K562 (cell line): ENCODE measurements around the gene SLC38A1. TPM values are rescaled to one million over a fixed set of nuclear protein-coding genes. Genes with fewer than 3 reads are reported as not detected.

Source experiments
- ATAC-seq: fragments of 200-7000 bp; cut with Tn5 transposase; 3 replicates; pipeline ENCODE4 v1.9.1; 2020; ENCODE audit warnings: moderate library complexity
- BruUV-seq: library from RNA; stranded (reverse); fragments of 400-500 nt; replicated peaks from 2 replicates; lab custom pipeline; 2021; lab: Mats Ljungman, UMichigan
- CTCF ChIA-PET: fragments of 300-600 bp; formaldehyde crosslinking; extraction: SDS; loops from one replicate; lab custom pipeline; 2021; ENCODE audit warnings: low intra/inter-chr PET ratio; lab: Yijun Ruan, JAX
- POLR2A ChIA-PET: fragments of 300-600, 350-650 bp; sonication (Branson Sonifier 250); formaldehyde crosslinking; extraction: SDS; loops from one replicate; lab custom pipeline; 2021; ENCODE audit warnings: antibody characterized with exemption, inconsistent platforms; lab: Yijun Ruan, JAX
- DNase-seq, 4 experiments: peaks; one replicate each; pipeline versions ENCODE4 v3.0.0 to v3.0.0-alpha.2; 2011 to 2018; ENCODE audit warnings: low spot score in 3 of 4, mixed read lengths in 3 of 4; ENCODE audit errors: extremely low read depth in 1 of 4
- FAIRE-seq: peaks from 2 replicates; lab custom pipeline; 2011; peaks lifted over from hg19 to GRCh38; lab: Jason Lieb, UNC
- H2AFZ ChIP-seq: 2 replicates; pipeline ENCODE4 v1.6.0; 2011; ENCODE audit warnings: low read depth, low read length, control low read depth, inconsistent platforms
- H3K27ac ChIP-seq: fragments of 200-600 bp; 3 replicates; pipeline ENCODE4 v1.8.0; 2011; ENCODE audit warnings: low read depth, mild to moderate bottlenecking, control low read depth, inconsistent platforms, low read length, moderate library complexity, mixed read lengths; ENCODE audit errors: extremely low read depth
- H3K27me3 ChIP-seq, 2 experiments: fragments of 300-600 bp in 1 of 2; 2 replicates in 1 of 2; 3 replicates in 1 of 2; pipeline versions ENCODE4 v1.6.0 to v1.8.0; 2011; ENCODE audit warnings: inconsistent platforms in 2 of 2, low read length in 2 of 2, mild to moderate bottlenecking in 1 of 2, mixed read lengths in 1 of 2, moderate library complexity in 1 of 2; ENCODE audit not compliant: control insufficient read depth in 2 of 2, insufficient read depth in 2 of 2
- H3K36me3 ChIP-seq: fragments of 300-600 bp; 3 replicates; pipeline ENCODE4 v1.8.0; 2011; ENCODE audit warnings: mild to moderate bottlenecking, low read length, inconsistent platforms; ENCODE audit not compliant: control insufficient read depth, insufficient read depth
- H3K4me1 ChIP-seq, 2 experiments: fragments of 200-600 bp in 1 of 2; replicated peaks in 1 of 2; 2 replicates in 1 of 2; 3 replicates in 1 of 2; pipeline versions ENCODE4 v1.5.1 to v1.8.0; 2011; ENCODE audit warnings: inconsistent platforms in 2 of 2, low read length in 2 of 2, mild to moderate bottlenecking in 1 of 2, mixed read lengths in 1 of 2, moderate library complexity in 1 of 2; ENCODE audit not compliant: control insufficient read depth in 2 of 2, insufficient read depth in 2 of 2
- H3K4me2 ChIP-seq: 2 replicates; pipeline ENCODE4 v1.6.1; 2011; ENCODE audit warnings: low read length, control low read depth, inconsistent platforms, mixed read lengths; ENCODE audit not compliant: insufficient read depth
- H3K4me3 ChIP-seq: fragments of 200-600 bp; sonication (generic), shearing (Covaris generic); 2 replicates; pipeline ENCODE4 v1.5.1; 2016; ENCODE audit warnings: control low read depth, inconsistent platforms
- H3K79me2 ChIP-seq: fragments of 200-600 bp; 3 replicates; pipeline ENCODE4 v1.8.0; 2011; ENCODE audit warnings: low read length, inconsistent platforms; ENCODE audit not compliant: control insufficient read depth, insufficient read depth
- H3K9ac ChIP-seq, 2 experiments: 2 replicates each; pipeline versions ENCODE4 v1.6.0 to v1.6.1; 2011; ENCODE audit warnings: low read depth in 2 of 2, low read length in 2 of 2, control low read depth in 1 of 2, inconsistent platforms in 1 of 2, mild to moderate bottlenecking in 1 of 2, mixed read lengths in 1 of 2; ENCODE audit not compliant: insufficient read depth in 1 of 2
- H3K9me1 ChIP-seq: one replicate; pipeline ENCODE4 v1.6.0; 2011; ENCODE audit warnings: inconsistent platforms, mild to moderate bottlenecking, low read length, moderate library complexity; ENCODE audit not compliant: control insufficient read depth, insufficient read depth
- H3K9me3 ChIP-seq: replicated peaks from 2 replicates; pipeline ENCODE4 v1.5.1; 2011; ENCODE audit warnings: low read depth, low read length, inconsistent platforms; ENCODE audit not compliant: control insufficient read depth, insufficient read depth
- H4K20me1 ChIP-seq: replicated peaks from 2 replicates; pipeline ENCODE4 v1.6.1; 2011; ENCODE audit warnings: low read length, inconsistent platforms, mixed read lengths; ENCODE audit not compliant: control insufficient read depth, insufficient read depth
- EWSR1 ChIP-seq: fragments of 450-650 bp; IDR thresholded peaks from 2 replicates; pipeline ENCODE4 v1.6.1; 2018; ENCODE audit warnings: borderline replicate concordance, mild to moderate bottlenecking, low read depth, moderate library complexity; ENCODE audit not compliant: partially characterized antibody
- POLR2AphosphoS2 ChIP-seq: IDR thresholded peaks from 2 replicates; pipeline ENCODE4 v1.6.1; 2012; ENCODE audit warnings: low read length, improper control_type of control experiment
- PRPF4 ChIP-seq: fragments of 200-400 bp; formaldehyde crosslinking; IDR thresholded peaks from one replicate; pipeline ENCODE4 v1.6.1; 2017; ENCODE audit warnings: low read length, low read depth, mild to moderate bottlenecking; ENCODE audit not compliant: insufficient read depth, poor library complexity, severe bottlenecking
- SP1 ChIP-seq: sonication (generic); formaldehyde crosslinking; IDR thresholded peaks from 2 replicates; pipeline ENCODE4 v1.8.1; 2022; ENCODE audit warnings: mild to moderate bottlenecking, missing genetic modification reagents
- SRSF9 ChIP-seq: fragments of 200-400 bp; formaldehyde crosslinking; IDR thresholded peaks from 2 replicates; pipeline ENCODE4 v1.6.1; 2017; ENCODE audit warnings: low read depth, low read length, borderline replicate concordance
- ZNF124 ChIP-seq: sonication (generic); formaldehyde crosslinking; IDR thresholded peaks from 2 replicates; pipeline ENCODE4 v1.8.1; 2022; ENCODE audit warnings: missing genetic modification reagents
- ZNF3 ChIP-seq: fragments of 250-450 bp; sonication (Bioruptor Pico); IDR thresholded peaks from 2 replicates; pipeline ENCODE4 v1.5.0; 2021; ENCODE audit warnings: mild to moderate bottlenecking, moderate library complexity
- WGBS: fragments of 100-300 bp; shearing (Covaris generic); methylation state at CpG from one replicate; pipeline ENCODE4 v1.1.6; 2016; ENCODE audit warnings: low coverage, mixed read lengths; ENCODE audit not compliant: insufficient coverage; ENCODE audit errors: missing lambda C conversion rate; 5-methylcytosine and 5-hydroxymethylcytosine counted together
- in situ Hi-C: fragments of 300-500 bp; cut with MboI; formaldehyde crosslinking; loops from 4 replicates; pipeline ENCODE4 v1.15.0; 2018; ENCODE audit warnings: inconsistent platforms, mixed read lengths
- intact Hi-C: fragments of 100-400 bp; cut with micrococcal nuclease; formaldehyde crosslinking; loops from 2 replicates; pipeline ENCODE4 v1.14.2; 2022
- polyA plus RNA-seq, 8 experiments: library from polyadenylated mRNA; depleted of rRNA in 4 of 8; stranded (reverse) in 5 of 8; unstranded in 3 of 8; fragments of >200 nt; fragmentation: Nextera tagmentation in 2 of 8; fragmentation: Illumina TruSeq in 1 of 8; extraction: Ambion mirVana in 2 of 8; extraction: Trizol in 1 of 8; gene quantifications; 2 replicates each; pipeline versions ENCODE4 v1.2.1 to v1.2.3, GENCODE V29; 2011 to 2014; ENCODE audit warnings: inconsistent platforms in 1 of 8, missing spikeins in 1 of 8
- total RNA-seq, 7 experiments: library from RNA; depleted of rRNA in 6 of 7; stranded (reverse); fragments of >200 nt in 6 of 7; fragmentation: Illumina TruSeq in 2 of 7; extraction: Trizol in 2 of 7; gene quantifications; 2 replicates each; pipeline versions ENCODE4 v1.2.1 to v1.2.3, GENCODE V29; 2011 to 2021; ENCODE audit warnings: low replicate concordance in 1 of 7
- TF ChIP-seq, protein P1 (sequence below): fragments of 150-350 bp; conservative IDR thresholded peaks from 2 replicates; pipeline ENCODE4 v1.6.1; 2014; ENCODE audit warnings: low read length
- TF ChIP-seq, protein P2 (sequence below): sonication (generic); formaldehyde crosslinking; IDR thresholded peaks from 2 replicates; pipeline ENCODE4 v1.8.0; 2022; ENCODE audit warnings: mild to moderate bottlenecking, missing genetic modification reagents

The SLC38A1 gene
- total and polyA plus RNA-seq, 9 of the 15 experiments (the other 6 are each of a cell fraction or from before 2014, with no cell fraction given) = 51.9 to 112 (median 75.0) TPM

DNA sequence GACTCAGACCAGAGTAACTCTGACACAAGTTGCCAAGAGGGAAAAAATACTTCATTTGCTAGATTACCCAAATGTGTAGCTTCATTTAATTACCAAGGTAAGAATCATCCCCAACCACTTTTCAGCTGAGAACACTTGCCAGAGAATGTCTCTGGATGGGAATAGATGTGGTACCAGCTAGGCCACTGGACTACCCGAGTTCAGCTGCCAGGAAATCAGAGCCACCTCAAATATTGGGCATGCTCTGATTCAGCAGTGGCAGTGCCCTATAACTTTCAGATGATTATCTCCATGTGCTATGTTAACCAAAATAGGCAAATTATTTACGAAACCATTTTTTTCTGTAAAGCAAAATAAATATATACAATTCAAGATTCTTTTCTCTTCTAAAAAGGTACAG is 80.7 kb downstream of the SLC38A1 start:
- in situ Hi-C loops (no loop called here), intact Hi-C loops (no loop called here)
- Histone ChIP-seq H3K4me3 (no peak overlapping the region), H3K4me2 (no peak overlapping the region), H3K9me1 (no peaks in the 10 kb centered on the region), H3K36me3 (peaks cover 22% of the 10 kb centered on the region; the same call in 2 of the 3 replicates), H3K27ac (no peak overlapping the region), H3K9ac (no peak overlapping the region), H2AFZ (no peak overlapping the region)
- ATAC-seq (no peak), DNase-seq (no peak)
- no TSS peak for BruUV-seq
- ChIA-PET CTCF (interaction anchor here (0.6 kb wide), 1 partner anchor 177 kb away, joined by 4 read pairs; no protein-coding TSS in a partner anchor), POLR2A (interaction anchor here (0.6 to 0.7 kb wide), 2 partner anchors 23 to 462 kb away, joined by 3 to 5 read pairs; no protein-coding TSS in a partner anchor)
- no peak for TF ChIP-seq ZNF124
- TF ChIP-seq SRSF9 = no peak
- no peak for TF ChIP-seq PRPF4
- TF ChIP-seq, protein P1, sequence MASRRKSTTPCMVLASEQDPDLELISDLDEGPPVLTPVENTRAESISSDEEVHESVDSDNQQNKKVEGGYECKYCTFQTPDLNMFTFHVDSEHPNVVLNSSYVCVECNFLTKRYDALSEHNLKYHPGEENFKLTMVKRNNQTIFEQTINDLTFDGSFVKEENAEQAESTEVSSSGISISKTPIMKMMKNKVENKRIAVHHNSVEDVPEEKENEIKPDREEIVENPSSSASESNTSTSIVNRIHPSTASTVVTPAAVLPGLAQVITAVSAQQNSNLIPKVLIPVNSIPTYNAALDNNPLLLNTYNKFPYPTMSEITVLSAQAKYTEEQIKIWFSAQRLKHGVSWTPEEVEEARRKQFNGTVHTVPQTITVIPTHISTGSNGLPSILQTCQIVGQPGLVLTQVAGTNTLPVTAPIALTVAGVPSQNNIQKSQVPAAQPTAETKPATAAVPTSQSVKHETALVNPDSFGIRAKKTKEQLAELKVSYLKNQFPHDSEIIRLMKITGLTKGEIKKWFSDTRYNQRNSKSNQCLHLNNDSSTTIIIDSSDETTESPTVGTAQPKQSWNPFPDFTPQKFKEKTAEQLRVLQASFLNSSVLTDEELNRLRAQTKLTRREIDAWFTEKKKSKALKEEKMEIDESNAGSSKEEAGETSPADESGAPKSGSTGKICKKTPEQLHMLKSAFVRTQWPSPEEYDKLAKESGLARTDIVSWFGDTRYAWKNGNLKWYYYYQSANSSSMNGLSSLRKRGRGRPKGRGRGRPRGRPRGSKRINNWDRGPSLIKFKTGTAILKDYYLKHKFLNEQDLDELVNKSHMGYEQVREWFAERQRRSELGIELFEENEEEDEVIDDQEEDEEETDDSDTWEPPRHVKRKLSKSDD = no peak
- TF ChIP-seq EWSR1 = no peak
- TF ChIP-seq POLR2AphosphoS2 = no peak
- no peak for TF ChIP-seq SP1
- no peak for TF ChIP-seq ZNF3 (CRISPR knock-in tag)
- TF ChIP-seq, protein P2, sequence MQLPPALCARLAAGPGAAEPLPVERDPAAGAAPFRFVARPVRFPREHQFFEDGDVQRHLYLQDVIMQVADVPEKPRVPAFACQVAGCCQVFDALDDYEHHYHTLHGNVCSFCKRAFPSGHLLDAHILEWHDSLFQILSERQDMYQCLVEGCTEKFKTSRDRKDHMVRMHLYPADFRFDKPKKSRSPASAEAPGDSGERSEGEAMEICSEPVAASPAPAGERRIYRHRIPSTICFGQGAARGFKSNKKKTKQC (CRISPR knock-in tag) = no peak
- TF ChIP-seq, all 486 proteins: peak for 0
- peaks cover 1% of the 10 kb centered on the region; the same call in 1 of the 2 replicates for H3K9me3 ChIP-seq
- H3K79me2 ChIP-seq = no peaks in the 10 kb centered on the region
- no peaks in the 10 kb centered on the region for H3K27me3 ChIP-seq
- WGBS = 97% methylated on average over 2 of the region's 2 CpGs
- no peak for FAIRE-seq
- H3K4me1 ChIP-seq = no peaks in the 10 kb centered on the region
- no peaks in the 10 kb centered on the region for H4K20me1 ChIP-seq
